Testis (tissue), 2 donors: Measurements from ENCODE around the gene SLC24A3.

Experiments used
- POLR2A ChIP-seq: fragments of 450-650 bp; IDR thresholded peaks from one replicate; pipeline ENCODE4 v1.6.1; 2017; ENCODE audit warnings: antibody characterized with exemption, mild to moderate bottlenecking, moderate library complexity
- TF ChIP-seq, protein P1 (sequence below), 3 experiments: fragments of 450-650 bp in 2 of 3; fragments of 200-600 bp in 1 of 3; sonication (generic) in 1 of 3; IDR thresholded peaks; one replicate each; pipeline ENCODE4 v1.5.1; 2016 to 2019; ENCODE audit warnings: antibody characterized with exemption in 3 of 3, mild to moderate bottlenecking in 2 of 3, moderate library complexity in 1 of 3

DNA sequence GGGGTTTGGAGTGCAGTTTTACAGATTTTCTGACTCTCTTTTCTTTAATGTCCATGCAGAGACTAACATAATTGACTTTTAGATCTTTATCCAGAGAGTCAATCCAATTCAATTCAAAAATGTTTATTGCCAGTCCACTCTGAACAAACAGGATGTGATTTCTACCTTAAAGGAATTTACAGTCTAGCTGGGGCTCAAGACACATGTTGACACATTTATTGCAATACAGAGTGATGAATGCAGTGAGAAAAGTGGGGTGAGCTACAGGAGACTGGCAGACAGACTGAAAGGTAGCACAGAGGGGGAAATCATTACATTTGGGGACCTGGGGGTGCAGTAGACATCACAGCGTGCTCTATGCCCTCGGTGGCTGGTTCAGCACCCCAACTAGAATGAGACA lies 193.9 kb downstream of the SLC24A3 start:
- TF ChIP-seq, protein P1, sequence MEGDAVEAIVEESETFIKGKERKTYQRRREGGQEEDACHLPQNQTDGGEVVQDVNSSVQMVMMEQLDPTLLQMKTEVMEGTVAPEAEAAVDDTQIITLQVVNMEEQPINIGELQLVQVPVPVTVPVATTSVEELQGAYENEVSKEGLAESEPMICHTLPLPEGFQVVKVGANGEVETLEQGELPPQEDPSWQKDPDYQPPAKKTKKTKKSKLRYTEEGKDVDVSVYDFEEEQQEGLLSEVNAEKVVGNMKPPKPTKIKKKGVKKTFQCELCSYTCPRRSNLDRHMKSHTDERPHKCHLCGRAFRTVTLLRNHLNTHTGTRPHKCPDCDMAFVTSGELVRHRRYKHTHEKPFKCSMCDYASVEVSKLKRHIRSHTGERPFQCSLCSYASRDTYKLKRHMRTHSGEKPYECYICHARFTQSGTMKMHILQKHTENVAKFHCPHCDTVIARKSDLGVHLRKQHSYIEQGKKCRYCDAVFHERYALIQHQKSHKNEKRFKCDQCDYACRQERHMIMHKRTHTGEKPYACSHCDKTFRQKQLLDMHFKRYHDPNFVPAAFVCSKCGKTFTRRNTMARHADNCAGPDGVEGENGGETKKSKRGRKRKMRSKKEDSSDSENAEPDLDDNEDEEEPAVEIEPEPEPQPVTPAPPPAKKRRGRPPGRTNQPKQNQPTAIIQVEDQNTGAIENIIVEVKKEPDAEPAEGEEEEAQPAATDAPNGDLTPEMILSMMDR (IDR thresholded peaks at IDR 0.05) = no peak
- no peak for TF ChIP-seq POLR2A
